ENCODE data around the gene CHID1.

- no peak for TF ChIP-seq CTCF (IDR thresholded peaks at IDR 0.05)
- no peak for TF ChIP-seq POLR2AphosphoS5 (IDR thresholded peaks at IDR 0.05; ENCODE audit: insufficient read depth in 1 of 2, low read depth in 1 of 2)
- TF ChIP-seq POLR2A (IDR thresholded peaks at IDR 0.05): no peak
Measured at GRCh38 chr11:907668-908067, 2.9 kb downstream of the CHID1 start.
